ENCODE results near the gene MGAT4A.
A peak's percentile ranks its signal among the peaks of the same experiment; 100 is the strongest.

The MGAT4A gene

GRCh38 chr2:98751748-98752147 lies 20.8 kb upstream of the MGAT4A start:
- ATAC-seq (ENCODE audit: low read depth) (no peak), DNase-seq (ENCODE audit: low spot score) (no peak)
- no peak for TF ChIP-seq CTCF (IDR thresholded peaks at IDR 0.05; ENCODE audit: poor library complexity, severe bottlenecking)
- H3K4me3 ChIP-seq (ENCODE audit: severe bottlenecking) = no peak overlapping the region
- H3K27ac ChIP-seq (ENCODE audit: poor library complexity, severe bottlenecking) = no peak overlapping the region
- no peaks in the 10 kb centered on the region for H3K9me3 ChIP-seq (ENCODE audit: severe bottlenecking)
- no peaks in the 10 kb centered on the region for H3K4me1 ChIP-seq (ENCODE audit: insufficient read depth, poor library complexity, severe bottlenecking)
- H3K27me3 ChIP-seq (ENCODE audit: insufficient read depth, poor library complexity, severe bottlenecking) = no peaks in the 10 kb centered on the region
- no peaks in the 10 kb centered on the region for H3K36me3 ChIP-seq (ENCODE audit: low read depth)

DNA sequence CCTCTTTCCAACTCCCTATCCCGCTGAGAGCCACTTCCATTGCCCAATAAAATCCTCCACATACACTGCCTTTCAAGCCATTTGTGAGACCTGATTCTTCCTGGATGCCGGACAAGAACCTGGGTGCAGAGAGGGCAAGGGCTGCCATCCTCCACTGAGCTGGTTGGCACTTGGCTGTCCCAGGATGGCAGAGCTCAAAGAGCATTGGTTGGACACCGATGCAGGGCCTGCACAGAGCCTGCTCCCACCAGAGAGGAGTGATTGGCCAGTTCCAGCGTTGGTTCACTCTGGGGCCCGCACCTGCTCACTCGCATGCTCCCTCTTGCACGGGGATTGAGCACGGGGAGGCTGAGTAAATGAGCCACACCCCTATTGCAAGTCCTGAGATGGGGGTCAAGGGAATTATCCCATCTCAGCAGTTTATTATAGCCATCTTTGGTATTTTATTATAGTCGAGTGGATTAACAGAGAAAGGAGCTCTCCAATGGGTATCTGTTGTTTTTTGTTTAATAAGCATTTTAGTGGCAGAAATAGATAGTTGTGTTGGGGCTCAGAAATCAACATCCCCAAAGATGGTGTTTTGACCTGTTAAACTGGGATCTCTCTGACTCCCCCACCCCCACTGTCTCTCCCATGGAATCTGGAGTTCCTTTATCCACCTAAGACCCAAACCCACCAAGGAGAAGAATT lies 19.8 kb upstream of the MGAT4A start:
- H3K36me3 ChIP-seq (ENCODE audit: low read depth) = no peaks in the 10 kb centered on the region
- no peaks in the 10 kb centered on the region for H3K27me3 ChIP-seq (ENCODE audit: insufficient read depth, poor library complexity, severe bottlenecking)
- ATAC-seq (ENCODE audit: low read depth) (no peak), DNase-seq (ENCODE audit: low spot score) (no peak)
- H3K4me3 ChIP-seq (ENCODE audit: severe bottlenecking) = no peak overlapping the region
- TF ChIP-seq CTCF (IDR thresholded peaks at IDR 0.05; ENCODE audit: poor library complexity, severe bottlenecking) = no peak
- H3K27ac ChIP-seq (ENCODE audit: poor library complexity, severe bottlenecking) = no peak overlapping the region
- no peaks in the 10 kb centered on the region for H3K4me1 ChIP-seq (ENCODE audit: insufficient read depth, poor library complexity, severe bottlenecking)
- H3K9me3 ChIP-seq (ENCODE audit: severe bottlenecking) = no peaks in the 10 kb centered on the region

DNA sequence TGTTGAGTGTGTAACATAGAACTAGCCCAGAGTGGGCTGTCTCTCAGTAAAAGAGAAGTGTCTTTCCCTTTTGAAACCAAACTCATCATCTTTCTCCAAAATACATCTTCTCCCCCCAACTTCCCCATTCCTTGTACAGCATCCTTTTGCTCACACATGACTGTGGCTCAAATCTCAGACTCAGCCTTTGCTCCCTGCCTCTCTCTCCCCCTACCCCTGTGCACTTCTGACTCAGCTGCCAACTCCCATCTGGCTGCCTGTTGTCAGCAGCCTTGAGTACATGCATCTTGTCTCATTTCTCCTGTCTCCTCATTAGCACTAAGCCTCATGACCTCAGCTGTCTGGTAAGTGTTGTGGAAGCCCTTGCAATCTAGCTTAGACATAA lies 18.1 kb upstream of the MGAT4A start:
- H3K27me3 ChIP-seq (ENCODE audit: insufficient read depth, poor library complexity, severe bottlenecking) = no peaks in the 10 kb centered on the region
- no peak for TF ChIP-seq CTCF (IDR thresholded peaks at IDR 0.05; ENCODE audit: poor library complexity, severe bottlenecking)
- no peaks in the 10 kb centered on the region for H3K4me1 ChIP-seq (ENCODE audit: insufficient read depth, poor library complexity, severe bottlenecking)
- no peaks in the 10 kb centered on the region for H3K9me3 ChIP-seq (ENCODE audit: severe bottlenecking)
- no peak overlapping the region for H3K4me3 ChIP-seq (ENCODE audit: severe bottlenecking)
- ATAC-seq (ENCODE audit: low read depth) (0 out of 3 replicates have a peak, but pooled peaks have one; percentile 17), DNase-seq (ENCODE audit: low spot score) (no peak)
- H3K27ac ChIP-seq (ENCODE audit: poor library complexity, severe bottlenecking) = no peak overlapping the region
- no peaks in the 10 kb centered on the region for H3K36me3 ChIP-seq (ENCODE audit: low read depth)

DNA sequence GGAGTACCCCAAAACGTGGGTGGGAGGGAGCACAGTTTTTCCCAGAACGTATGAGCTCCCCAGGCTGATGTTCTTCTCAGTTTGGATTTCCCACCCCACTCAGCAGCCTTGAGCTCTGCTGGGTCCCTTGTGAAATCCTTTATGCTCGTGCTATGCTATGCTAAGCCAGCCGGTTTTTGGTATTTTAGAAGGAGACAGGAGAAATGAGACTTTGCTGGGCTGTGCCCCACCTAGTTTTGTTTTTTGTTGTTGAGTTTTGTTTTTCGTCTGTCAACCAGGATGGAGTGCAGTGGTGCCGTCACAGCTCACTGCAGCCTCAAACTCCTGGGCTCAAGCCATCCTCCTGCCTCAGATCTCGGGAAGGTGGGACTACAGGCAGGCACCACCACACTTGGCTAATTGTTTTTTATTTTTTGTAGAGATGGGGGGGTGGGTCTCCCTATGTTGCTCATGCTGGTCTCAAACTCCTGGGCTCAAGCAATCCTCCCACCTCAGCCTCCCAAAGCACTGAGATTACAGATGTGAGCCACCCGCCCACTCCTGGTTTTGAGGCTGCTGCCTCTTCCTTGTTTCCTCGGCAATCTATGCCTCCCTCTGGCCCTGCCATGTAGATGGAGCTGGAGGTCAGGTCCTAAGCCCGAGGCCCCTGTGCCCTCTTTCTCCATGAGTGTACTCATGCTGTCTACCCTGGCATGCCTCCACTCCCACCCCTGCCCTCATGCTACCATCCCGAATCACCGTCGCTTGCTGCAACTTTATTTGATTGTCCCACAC lies 17.5 kb upstream of the MGAT4A start:
- ATAC-seq (ENCODE audit: low read depth) = no peak
- Histone ChIP-seq H3K27ac (ENCODE audit: poor library complexity, severe bottlenecking) (no peak overlapping the region), H3K9me3 (ENCODE audit: severe bottlenecking) (no peaks in the 10 kb centered on the region)

More for the DNA sequence above, 17.5 kb upstream of the MGAT4A start:
- DNase-seq (ENCODE audit: low spot score) = no peak
- Histone ChIP-seq H3K4me1 (ENCODE audit: insufficient read depth, poor library complexity, severe bottlenecking) (no peaks in the 10 kb centered on the region), H3K36me3 (ENCODE audit: low read depth) (no peaks in the 10 kb centered on the region), H3K27me3 (ENCODE audit: insufficient read depth, poor library complexity, severe bottlenecking) (no peaks in the 10 kb centered on the region), H3K4me3 (ENCODE audit: severe bottlenecking) (no peak overlapping the region)
- TF ChIP-seq CTCF (IDR thresholded peaks at IDR 0.05; ENCODE audit: poor library complexity, severe bottlenecking) = no peak

Measured in RWPE2 (cell line).